SH-SY5Y (cell line): ENCODE data around the gene POLR3E.

ENCODE experiments used
- GATA2 ChIP-seq: IDR thresholded peaks from 2 replicates; pipeline ENCODE4 v1.6.1; 2011; ENCODE audit warnings: mild to moderate bottlenecking, low read depth, low read length
- GATA3 ChIP-seq: IDR thresholded peaks from 2 replicates; pipeline ENCODE4 v1.6.1; 2011; ENCODE audit warnings: low read depth, mild to moderate bottlenecking, low read length, moderate library complexity

POLR3E gene

DNA sequence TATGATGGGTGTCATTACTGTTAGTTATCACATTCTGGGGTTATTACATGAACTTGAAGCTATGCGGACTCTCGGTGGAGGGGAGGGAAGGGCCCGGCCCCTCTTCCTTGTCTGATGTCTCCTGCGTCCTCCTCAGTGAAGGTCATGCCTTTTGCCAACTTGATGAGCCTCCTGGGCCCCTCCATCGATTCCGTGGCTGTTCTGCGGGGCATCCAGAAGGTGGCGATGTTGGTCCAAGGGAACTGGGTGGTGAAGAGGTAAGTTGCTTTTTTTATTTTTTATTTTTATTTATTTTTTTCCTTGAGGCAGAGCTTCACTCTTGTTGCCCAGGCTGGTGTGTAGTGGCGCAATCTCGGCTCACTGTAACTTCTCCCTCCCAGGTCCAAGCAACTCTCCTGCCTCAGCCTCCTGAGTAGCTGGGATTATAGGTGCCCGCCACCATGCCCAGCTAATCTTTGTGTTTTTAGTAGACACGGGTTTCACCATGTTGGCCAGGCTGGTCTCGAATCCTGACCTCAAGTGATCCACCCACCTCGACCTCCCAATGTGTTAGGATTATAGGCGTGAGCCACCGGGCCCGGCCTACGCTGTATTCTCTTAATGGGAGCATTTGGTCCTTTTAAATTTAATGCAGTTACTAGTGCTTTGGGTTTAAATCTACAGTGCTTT is 21.6 kb downstream of the POLR3E start:
- TF ChIP-seq GATA2 (no peak), GATA3 (no peak)

GRCh38 chr16:22320572-22321339 is 23.5 kb downstream of the POLR3E start:
- TF ChIP-seq GATA2 (no peak), GATA3 (no peak)

DNA sequence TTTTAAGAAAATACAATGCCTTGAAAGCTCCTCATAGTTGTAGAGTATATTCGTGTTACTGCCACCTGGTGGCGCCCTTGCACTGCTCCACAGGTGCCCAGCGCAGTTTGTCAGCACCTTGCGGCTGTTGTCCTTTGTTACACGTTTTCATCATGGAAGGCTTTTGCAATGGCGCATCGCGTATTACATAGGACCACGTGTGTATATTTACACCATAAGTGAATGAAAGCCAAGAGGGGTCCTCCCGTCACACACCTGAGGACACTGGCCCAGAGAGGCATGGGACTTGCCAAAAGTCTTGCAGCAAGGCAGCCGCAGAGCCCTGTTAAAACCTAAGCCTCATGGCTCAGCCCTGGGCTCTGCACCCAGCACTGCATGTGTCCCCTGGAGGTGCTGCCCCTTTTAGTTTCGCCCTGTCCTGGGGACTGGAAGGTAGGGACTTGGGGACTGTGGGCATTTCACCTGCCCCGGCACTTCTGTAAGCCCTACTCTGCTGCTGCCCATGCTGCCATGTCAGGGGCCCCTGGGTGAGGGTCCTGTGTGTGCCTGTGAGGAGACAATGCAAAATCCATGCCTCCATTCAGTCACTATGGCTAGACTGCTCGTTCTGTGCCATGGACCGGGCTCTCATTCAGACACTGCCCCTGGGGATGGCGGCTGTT is 24.3 kb downstream of the POLR3E start:
- TF ChIP-seq GATA2 (no peak), GATA3 (no peak)

DNA sequence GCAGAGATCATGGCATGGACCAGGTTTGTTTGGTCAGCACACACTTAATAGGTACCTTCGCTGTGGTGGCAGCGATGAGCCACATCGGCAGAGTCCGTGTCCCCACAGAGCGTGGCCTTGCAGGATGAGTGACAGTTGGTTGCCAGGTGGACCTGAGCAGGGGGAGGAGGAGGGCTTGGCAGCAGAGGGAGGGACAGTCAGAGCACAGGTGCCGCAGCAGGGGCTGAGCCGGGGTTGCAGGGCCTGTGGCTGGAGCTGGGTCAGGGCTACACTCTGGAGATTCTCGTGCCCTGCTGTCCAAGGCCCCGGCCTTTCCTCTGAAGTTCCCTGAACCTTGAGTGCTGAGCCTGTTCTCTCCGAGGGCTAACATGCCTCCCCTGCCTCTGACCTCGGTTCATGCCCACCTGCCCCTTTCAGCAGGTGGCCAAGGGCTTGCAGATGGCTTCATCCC is 24.8 kb downstream of the POLR3E start:
- no peak for TF ChIP-seq GATA2
- TF ChIP-seq GATA3 = no peak

GRCh38 chr16:22322741-22323140 is 25.5 kb downstream of the POLR3E start:
- no peak for TF ChIP-seq GATA3
- no peak for TF ChIP-seq GATA2

DNA sequence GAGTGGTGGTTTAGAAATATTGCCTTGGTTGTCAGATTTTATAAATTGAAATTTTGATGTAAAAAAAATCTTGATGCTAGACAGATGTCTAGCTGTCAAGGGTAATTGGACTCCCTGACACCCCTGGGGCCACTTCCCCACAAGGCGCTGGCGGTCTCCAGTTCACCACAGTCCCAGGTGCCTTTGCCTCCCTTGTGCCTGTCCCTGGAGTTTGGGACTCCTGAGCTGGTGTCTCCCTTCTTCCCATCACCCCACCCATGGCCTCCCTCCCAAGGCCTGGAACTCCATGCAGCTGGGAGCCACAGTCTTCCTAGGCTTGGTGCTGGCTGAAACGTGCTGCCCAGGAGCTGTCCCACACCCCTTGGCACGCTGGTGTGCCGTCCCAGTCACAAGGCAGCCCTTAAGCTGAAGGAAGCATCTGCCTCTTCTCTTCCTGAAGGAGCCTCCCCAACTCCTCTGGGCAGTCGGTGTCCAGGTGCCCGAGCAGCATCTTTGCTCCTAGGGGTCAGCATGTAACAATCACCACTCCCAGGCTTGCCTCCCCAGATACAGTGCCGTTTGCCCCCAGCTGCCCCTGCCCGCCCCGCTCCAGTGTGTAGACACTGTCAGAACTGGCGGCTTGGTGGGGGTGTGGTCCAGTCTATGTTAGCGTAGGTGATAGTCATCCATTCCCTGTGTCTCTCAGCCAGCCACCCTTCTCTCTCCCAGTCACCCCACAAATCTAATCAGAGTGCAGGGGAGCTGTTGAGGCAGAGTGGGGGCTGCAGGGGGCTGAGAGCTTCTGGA is 26.2 kb downstream of the POLR3E start:
- no peak for TF ChIP-seq GATA2

DNA sequence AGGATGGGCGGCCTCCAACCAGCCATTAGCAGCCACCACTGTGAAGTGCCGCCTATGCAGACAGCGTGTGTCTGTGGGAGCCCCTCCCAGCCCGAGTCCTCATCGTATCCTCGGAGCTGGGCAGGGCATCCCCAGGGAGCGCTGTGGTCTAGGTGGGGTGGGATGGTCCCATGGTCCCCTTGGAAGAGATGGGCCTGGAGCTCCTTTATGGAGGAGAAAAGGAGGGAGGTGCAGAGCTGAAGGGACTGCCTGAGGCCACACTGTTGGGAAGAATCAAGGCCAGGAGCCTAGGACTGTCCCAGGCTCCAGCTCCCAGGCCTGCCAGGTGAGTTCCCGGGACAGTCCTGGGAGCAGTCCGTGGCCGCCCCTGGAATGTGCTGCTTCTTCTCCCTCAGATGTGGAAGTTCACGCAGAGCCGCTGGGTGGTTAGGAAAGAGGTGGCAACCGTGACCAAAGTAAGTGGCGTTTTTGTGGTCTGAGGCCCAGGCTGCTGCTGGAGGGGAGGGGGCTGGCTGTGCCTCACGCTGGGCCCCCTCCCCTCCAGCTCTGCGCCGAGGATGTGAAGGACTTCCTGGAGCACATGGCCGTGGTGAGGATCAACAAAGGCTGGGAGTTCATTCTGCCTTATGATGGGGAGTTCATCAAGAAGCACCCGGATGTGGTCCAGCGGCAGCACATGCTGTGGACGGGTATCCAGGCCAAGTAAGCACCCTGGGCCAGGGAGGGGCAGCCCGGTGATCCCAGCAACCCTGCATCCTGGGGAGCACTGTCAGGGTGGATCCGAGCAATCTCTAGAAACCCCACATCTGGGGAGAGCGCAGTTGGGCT is 27.0 kb downstream of the POLR3E start:
- TF ChIP-seq GATA2 (no peak), GATA3 (no peak)

DNA sequence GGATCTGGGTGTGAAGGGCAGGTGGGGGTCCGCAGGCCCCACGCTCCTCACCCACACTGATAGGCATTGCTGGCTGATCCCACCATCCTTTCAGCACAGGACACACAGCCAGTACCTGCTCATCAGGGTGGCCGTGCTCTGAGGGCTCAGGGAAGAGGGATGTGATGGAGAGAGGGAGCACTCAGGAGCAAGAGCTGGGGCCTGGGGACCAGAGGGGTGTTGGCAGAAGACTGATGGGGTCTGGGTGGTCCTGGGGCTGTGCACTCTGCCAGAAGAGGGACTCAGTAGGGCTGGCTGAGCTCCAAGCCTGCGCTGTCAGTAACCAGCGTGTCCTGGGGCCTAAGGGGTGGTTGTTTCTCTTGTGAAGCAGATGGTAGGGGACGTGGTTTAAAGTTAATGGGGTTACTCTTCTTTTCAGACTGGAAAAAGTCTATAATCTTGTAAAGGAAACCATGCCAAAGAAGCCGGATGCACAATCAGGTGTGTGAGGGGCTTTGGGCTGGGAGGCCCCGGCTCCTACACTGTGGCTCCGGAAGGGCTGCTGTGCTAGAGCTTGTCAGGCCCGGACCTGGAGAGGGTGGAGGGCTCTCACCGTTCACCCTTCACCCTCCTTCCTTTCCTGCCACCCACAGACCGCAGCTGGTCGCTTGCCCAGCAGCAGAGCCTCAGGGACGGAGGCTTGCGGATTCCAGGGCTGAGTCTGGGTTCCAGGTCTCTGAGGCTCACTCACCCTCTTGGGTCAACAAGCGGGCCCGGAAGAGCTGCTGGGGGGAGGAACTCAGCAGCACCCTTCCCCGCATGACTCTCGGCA is 27.8 kb downstream of the POLR3E start:
- no peak for TF ChIP-seq GATA3
- TF ChIP-seq GATA2 = no peak

GRCh38 chr16:22325598-22326368 is 28.6 kb downstream of the POLR3E start:
- TF ChIP-seq GATA3 (no peak), GATA2 (no peak)

DNA sequence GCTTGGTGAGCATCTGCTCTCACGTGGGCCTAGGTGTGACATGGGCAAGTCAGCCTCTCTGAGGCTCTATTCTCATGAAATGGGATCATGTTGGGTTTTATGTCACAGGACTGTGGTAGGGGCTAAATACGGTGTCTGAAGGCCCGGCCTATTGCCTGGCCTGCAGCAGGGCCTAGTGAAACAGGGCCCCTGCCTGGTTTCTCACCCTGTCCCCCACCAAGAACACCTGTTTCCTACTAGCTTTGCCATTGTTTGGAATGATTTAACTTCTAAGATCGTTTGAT is 29.1 kb downstream of the POLR3E start:
- TF ChIP-seq GATA2 = no peak
- no peak for TF ChIP-seq GATA3

- no peak for TF ChIP-seq GATA2
- no peak for TF ChIP-seq GATA3
Observed at GRCh38 chr16:22326771-22327445, 29.7 kb downstream of the POLR3E start.

DNA sequence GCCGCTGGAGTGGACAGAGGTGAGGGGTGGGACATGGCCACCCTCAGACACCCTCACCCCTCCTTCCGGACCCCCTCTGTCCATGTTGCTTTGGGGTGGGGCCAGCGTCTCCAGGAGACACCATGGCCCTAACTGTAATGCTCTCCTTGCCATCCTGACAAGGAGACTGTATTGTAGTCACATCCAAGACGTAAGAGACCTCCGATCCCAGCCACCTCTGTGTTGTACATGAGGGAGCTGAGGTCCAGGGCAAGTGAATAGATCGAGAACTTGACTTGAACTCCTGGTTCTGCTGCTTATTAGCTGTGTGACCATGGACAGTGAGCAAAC is 30.2 kb downstream of the POLR3E start:
- TF ChIP-seq GATA2 = no peak
